ENCODE results near the gene MARCHF2.

Gene MARCHF2

GRCh38 chr19:8476524-8476923, 63.4 kb downstream of the MARCHF2 start:
- in situ Hi-C loops (cut with HindIII; ENCODE audit: low sequenced_read_pairs), result loop anchor here (5.0 kb wide), 1 partner anchor 46 kb away; no protein-coding TSS in a partner anchor
- no peak overlapping the region for H3K4me3 ChIP-seq (ENCODE audit: low read depth, low read length)
- no peak for TF ChIP-seq CTCF (IDR thresholded peaks at IDR 0.05; ENCODE audit: low read depth, low read length, missing control alignments)
- DNase-seq (ENCODE audit: low read depth), result no peak

DNA sequence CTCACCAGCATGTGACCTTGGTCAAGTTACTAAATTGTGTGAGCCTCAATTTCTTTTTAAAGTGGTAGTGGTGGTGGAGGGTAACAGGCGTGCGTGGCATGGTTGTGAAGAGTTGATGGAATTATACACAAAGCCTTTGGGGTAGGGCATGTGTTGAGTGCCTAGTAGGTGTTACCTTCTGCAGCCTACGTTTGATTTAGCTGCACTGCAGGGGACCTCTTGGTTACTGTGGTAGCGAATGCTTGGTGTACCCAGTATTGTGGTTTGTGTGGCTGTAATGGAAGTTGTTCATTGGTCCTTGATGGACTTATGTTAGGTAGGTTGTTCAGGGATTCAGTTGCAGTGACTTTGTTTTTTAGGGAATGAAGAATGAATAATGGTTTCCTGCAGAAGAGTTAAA, 64.8 kb downstream of the MARCHF2 start:
- in situ Hi-C loops (cut with HindIII; ENCODE audit: low sequenced_read_pairs), result loop anchor here (5.0 kb wide), 1 partner anchor 44 kb away; no protein-coding TSS in a partner anchor
- no peak for TF ChIP-seq CTCF (IDR thresholded peaks at IDR 0.05; ENCODE audit: low read depth, low read length, missing control alignments)
- no peak overlapping the region for H3K4me3 ChIP-seq (ENCODE audit: low read depth, low read length)
- DNase-seq (ENCODE audit: low read depth), result no peak

DNA sequence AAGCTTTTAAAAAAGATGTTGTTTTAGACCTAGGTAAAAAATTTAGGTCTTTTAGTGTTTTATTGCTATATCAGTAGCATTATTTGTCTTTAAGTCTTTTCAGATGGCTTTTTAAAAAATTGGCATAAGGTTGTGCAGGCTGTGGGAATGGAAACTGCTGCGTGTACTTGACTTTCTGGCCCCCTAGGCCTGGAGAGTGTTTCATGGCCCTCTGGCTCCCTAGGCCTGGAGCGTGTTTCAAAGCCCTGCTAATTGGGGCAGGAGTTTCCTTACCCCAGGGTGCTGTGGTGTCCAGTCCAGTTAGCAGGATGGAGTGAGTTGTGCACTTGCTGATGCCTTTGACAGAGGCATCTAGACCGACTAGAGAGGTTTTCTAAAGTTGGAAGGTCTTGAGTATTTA, 65.5 kb downstream of the MARCHF2 start:
- DNase-seq (ENCODE audit: low read depth), result no peak
- H3K4me3 ChIP-seq (ENCODE audit: low read depth, low read length), result no peak overlapping the region
- no peak for TF ChIP-seq CTCF (IDR thresholded peaks at IDR 0.05; ENCODE audit: low read depth, low read length, missing control alignments)
- in situ Hi-C loops (cut with HindIII; ENCODE audit: low sequenced_read_pairs), result loop anchor here (5.0 kb wide), 1 partner anchor 44 kb away; no protein-coding TSS in a partner anchor

DNA sequence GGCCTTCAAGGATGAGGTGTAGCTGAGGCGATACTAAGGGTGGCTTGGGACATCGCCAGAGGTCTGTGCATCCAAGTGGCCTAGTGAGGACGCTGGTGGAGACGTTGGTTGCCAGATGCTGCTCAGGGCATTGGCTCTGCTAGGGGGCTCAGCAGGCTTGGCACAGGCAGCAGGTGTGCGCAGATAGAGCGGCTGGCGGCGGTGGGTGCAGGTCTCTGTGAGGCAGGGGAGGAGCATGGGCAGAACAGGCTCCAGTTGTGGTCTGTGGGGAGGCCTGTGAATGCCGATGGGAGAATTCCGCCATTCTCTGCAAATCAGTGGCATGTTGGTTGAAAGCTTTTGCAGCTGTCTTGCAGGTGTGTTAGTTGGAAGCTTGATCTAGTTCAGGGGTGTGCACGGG, 68.1 kb downstream of the MARCHF2 start:
- no peak overlapping the region for H3K4me3 ChIP-seq (ENCODE audit: low read depth, low read length)
- TF ChIP-seq CTCF (IDR thresholded peaks at IDR 0.05; ENCODE audit: low read depth, low read length, missing control alignments), result no peak
- DNase-seq (ENCODE audit: low read depth), result no peak
- in situ Hi-C loops (cut with HindIII; ENCODE audit: low sequenced_read_pairs), result loop anchor here (10.0 kb wide), 1 partner anchor 106 kb away; no protein-coding TSS in a partner anchor

- no peak for DNase-seq (ENCODE audit: low read depth)
- in situ Hi-C loops (cut with HindIII; ENCODE audit: low sequenced_read_pairs), result loop anchor here (10.0 kb wide), 1 partner anchor 107 kb away; no protein-coding TSS in a partner anchor
- TF ChIP-seq CTCF (IDR thresholded peaks at IDR 0.05; ENCODE audit: low read depth, low read length, missing control alignments), result no peak
- H3K4me3 ChIP-seq (ENCODE audit: low read depth, low read length), result no peak overlapping the region
Observed at GRCh38 chr19:8481616-8482015, 68.5 kb downstream of the MARCHF2 start.

DNA sequence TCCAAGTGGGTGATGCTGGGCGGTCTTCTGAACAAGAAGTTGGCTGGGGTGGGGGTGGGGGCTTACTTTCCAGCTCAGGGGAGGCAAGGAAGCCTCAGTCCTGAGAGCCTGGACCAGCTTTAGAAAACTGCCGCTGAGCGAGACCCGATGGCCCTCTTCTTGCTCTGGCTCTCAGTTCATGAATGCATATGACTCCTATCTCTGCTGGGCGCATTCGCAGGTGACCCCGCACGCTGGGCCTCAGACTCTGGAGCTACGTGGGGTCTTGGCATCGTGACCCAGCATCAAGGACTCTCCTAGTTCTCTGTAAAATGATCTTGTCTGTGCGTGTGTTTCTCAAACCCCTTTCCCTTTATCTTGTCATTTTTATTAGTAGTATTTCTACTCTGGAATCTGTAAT, 69.6 kb downstream of the MARCHF2 start:
- no peak for TF ChIP-seq CTCF (IDR thresholded peaks at IDR 0.05; ENCODE audit: low read depth, low read length, missing control alignments)
- H3K4me3 ChIP-seq (ENCODE audit: low read depth, low read length), result no peak overlapping the region
- DNase-seq (ENCODE audit: low read depth), result no peak
- in situ Hi-C loops (cut with HindIII; ENCODE audit: low sequenced_read_pairs), result loop anchor here (10.0 kb wide), 1 partner anchor 108 kb away; no protein-coding TSS in a partner anchor
